RPMI7951 (cell line): ENCODE measurements around the gene SIM2. TPM values are rescaled to one million over a fixed set of nuclear protein-coding genes. Genes with fewer than 3 reads are reported as not detected.

ENCODE experiments used
- DNase-seq: peaks from one replicate; pipeline ENCODE4 v3.0.0-alpha.2; 2012; ENCODE audit warnings: low read depth
- total RNA-seq: library from RNA; depleted of rRNA; stranded (reverse); fragments of >200 nt; shearing (Covaris generic); gene quantifications from 2 replicates; pipeline ENCODE4 v1.2.3, GENCODE V29; 2014; rRNA removed

Gene SIM2
- total RNA-seq, 1 experiment from 2014 or later, result 1.2 TPM

- DNase-seq, result no peak
Observed at GRCh38 chr21:36798491-36798890, 99.6 kb downstream of the SIM2 start.

Other genes with a start within 250 kb of the SIM2 start
- gene CLDN14, start 219.0 kb upstream of the SIM2 start, total RNA-seq, result not detected in 2 replicates